GM13976 (cell line): ENCODE results near the gene DYNC1I1.

Experiments
- DNase-seq: peaks from one replicate; pipeline ENCODE4 v3.0.0; 2012; ENCODE audit warnings: low spot score
- CTCF ChIP-seq: IDR thresholded peaks from 2 replicates; pipeline ENCODE4 v1.5.1; 2012; ENCODE audit warnings: borderline replicate concordance, mild to moderate bottlenecking; ENCODE audit not compliant: insufficient read depth; ENCODE audit errors: extremely low read depth, missing control alignments, control extremely low read depth
- in situ Hi-C: fragments of 300-500 bp; cut with MboI; formaldehyde crosslinking; loops from one replicate; pipeline ENCODE4 v1.12.0; 2022; ENCODE audit warnings: low sequenced_read_pairs, mixed read lengths, inconsistent platforms; ENCODE audit not compliant: unreplicated experiment

Gene DYNC1I1

GRCh38 chr7:95766657-95767056, 5.7 kb upstream of the DYNC1I1 start:
- no peak for DNase-seq
- TF ChIP-seq CTCF = no peak
- in situ Hi-C loops = no loop called here

- no peak for DNase-seq
- in situ Hi-C loops = no loop called here
- TF ChIP-seq CTCF = no peak
These were observed 622 bp downstream of the DYNC1I1 start for GRCh38 chr7:95772771-95773581.

- in situ Hi-C loops = no loop called here
- TF ChIP-seq CTCF = no peak
- no peak for DNase-seq
These were observed 4.3 kb downstream of the DYNC1I1 start for GRCh38 chr7:95776561-95777185.

GRCh38 chr7:95777269-95777668, 4.9 kb downstream of the DYNC1I1 start:
- no peak for DNase-seq
- in situ Hi-C loops = no loop called here

GRCh38 chr7:95780665-95781064, 8.3 kb downstream of the DYNC1I1 start:
- DNase-seq = no peak
- in situ Hi-C loops = no loop called here
- no peak for TF ChIP-seq CTCF

More at GRCh38 chr7:95777269-95777668, 4.9 kb downstream of the DYNC1I1 start:
- no peak for TF ChIP-seq CTCF

- no peak for TF ChIP-seq CTCF
- no peak for DNase-seq
- in situ Hi-C loops = no loop called here
These were observed 9.7 kb downstream of the DYNC1I1 start for GRCh38 chr7:95781961-95782586.
